ENCODE results near the gene HIKESHI.

The HIKESHI gene

GRCh38 chr11:86380295-86381059, 78.4 kb downstream of the HIKESHI start:
- DNase-seq: no peak

GRCh38 chr11:86383041-86383955, 81.3 kb downstream of the HIKESHI start:
- no peak for DNase-seq

DNA sequence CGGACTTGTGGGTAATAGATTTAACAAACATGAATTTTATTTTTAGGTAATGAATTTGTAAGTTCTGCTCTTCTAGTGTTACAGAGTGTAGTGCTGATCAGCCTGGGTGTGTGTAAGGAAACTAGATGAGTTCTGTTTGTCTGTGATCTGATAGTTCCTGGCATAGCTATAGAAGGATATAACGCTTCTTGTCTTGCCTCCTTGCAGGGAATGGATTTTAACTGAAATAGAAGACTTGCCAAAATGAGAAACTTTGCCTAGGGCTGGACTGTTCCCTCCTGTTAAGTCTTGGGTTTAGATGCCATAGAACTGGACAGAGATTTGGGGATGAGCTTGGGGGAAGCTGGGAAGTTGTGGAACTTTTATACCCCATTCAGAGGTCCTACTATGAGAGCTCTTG, 84.2 kb downstream of the HIKESHI start:
- no peak for DNase-seq

- no peak for DNase-seq
Measured at GRCh38 chr11:86386746-86387145, 84.7 kb downstream of the HIKESHI start.

- no peak for DNase-seq
Measured at GRCh38 chr11:86388198-86388597, 86.2 kb downstream of the HIKESHI start.

GRCh38 chr11:86390487-86390886, 88.4 kb downstream of the HIKESHI start:
- DNase-seq: no peak

DNA sequence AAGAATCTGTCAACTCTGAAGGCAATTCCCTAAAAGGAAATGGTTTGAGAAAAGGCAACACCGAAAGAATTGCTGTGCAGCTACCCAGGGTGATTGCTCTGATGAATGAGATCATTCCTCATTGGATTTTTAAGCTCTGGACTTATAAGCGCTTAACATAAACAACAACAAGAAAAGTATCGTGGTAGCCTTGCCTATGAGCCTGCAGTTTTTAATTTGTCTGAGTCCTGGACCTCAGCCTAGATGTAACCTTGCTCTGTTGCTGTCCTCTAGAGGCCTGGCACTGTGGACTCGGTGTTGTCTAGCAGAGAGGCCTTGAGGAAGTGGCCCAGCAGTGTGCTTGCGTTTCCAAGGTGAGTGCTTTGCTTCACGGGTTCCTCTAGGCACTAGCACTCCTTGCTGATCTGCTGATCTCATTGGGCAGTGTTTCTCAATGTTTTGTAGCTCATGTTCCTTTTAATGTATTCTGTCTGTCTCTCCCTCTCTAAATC, 93.1 kb downstream of the HIKESHI start:
- DNase-seq: no peak
